Psoas muscle (tissue), 8 donors: ENCODE results near the gene CELA3A. TPM values are rescaled to one million over a fixed set of nuclear protein-coding genes. Genes with fewer than 3 reads are reported as not detected.
"Not testable (repeated sequence)": the region's sequence is repeated elsewhere in the genome, so short reads cannot be mapped to it uniquely, and the experiment has no call there.

Experiments used
- ATAC-seq, 4 donors: fragments of 200-7000 bp; cut with Tn5 transposase; one replicate each; pipeline ENCODE4 v1.9.1; 2020; ENCODE audit warnings: moderate library complexity in 3 of 4, mild to moderate bottlenecking in 2 of 4
- DNase-seq, 2 donors: peaks; one replicate each; pipeline ENCODE4 v3.0.0-alpha.2; 2020
- H3K27ac ChIP-seq: fragments of 200-600 bp; one replicate; pipeline ENCODE4 v1.8.0; 2022
- H3K27me3 ChIP-seq, 3 donors: fragments of 200-600 bp in 1 of 3; one replicate each; pipeline versions ENCODE4 v1.6.1 to v1.8.0; 2013 to 2022; ENCODE audit warnings: low read length in 2 of 3, mild to moderate bottlenecking in 2 of 3, moderate library complexity in 1 of 3; ENCODE audit not compliant: insufficient read depth in 3 of 3
- H3K36me3 ChIP-seq, 2 donors: fragments of 200-600 bp in 1 of 2; one replicate each; pipeline versions ENCODE4 v1.6.1 to v1.8.0; 2013 to 2022; ENCODE audit warnings: low read depth in 1 of 2, mild to moderate bottlenecking in 1 of 2, moderate library complexity in 1 of 2; ENCODE audit not compliant: insufficient read depth in 1 of 2
- H3K4me1 ChIP-seq: fragments of 200-600 bp; one replicate; pipeline ENCODE4 v1.8.0; 2022
- H3K4me3 ChIP-seq: fragments of 200-600 bp; one replicate; pipeline ENCODE4 v1.8.0; 2022; ENCODE audit warnings: mild to moderate bottlenecking
- H3K9me3 ChIP-seq: fragments of 200-600 bp; one replicate; pipeline ENCODE4 v1.8.0; 2022
- WGBS, 3 donors: extraction: QIAGEN DNeasy Blood & Tissue Kit; methylation state at CpG; one replicate each; pipeline versions ENCODE4 v1.1.6 to v1.1.7; 2013; 5-methylcytosine and 5-hydroxymethylcytosine counted together
- intact Hi-C, 2 donors: fragments of 100-400 bp; cut with DNase I; formaldehyde crosslinking; loops; one replicate each; pipeline versions ENCODE4 v1.11.0 to v1.14.2; 2022
- polyA plus RNA-seq, 3 donors: library from polyadenylated mRNA; stranded (reverse); fragments of 200-250 nt; gene quantifications; one replicate each; pipeline ENCODE4 v1.2.3, GENCODE V29; 2013
- total RNA-seq, 4 donors: library from RNA; stranded (reverse); fragmentation: NEBNext Ultra II Directional in 2 of 4; extraction: Animal tissue kit (Norgen Biotek cat#: 25700) in 2 of 4; gene quantifications; one replicate each; pipeline versions ENCODE4 v1.2.1 to v1.2.4, GENCODE V29; 2021 to 2023
- donor health status: healthy with polysubstance abuse.
- donor health status: DM: no; HTN: no; CAD: no; lungs with moderate emphysema.
- donor health status: Bipolar disorder and iron deficiency.
- donor health status: healthy.
- donor health status: DM: yes; HTN: yes; CAD: no.
- donor health status: DM: no; HTN: no; CAD: no.
- donor health status: DM: no; HTN: no; CAD: no.
- donor health status: DM: yes; HTN: yes; CAD: no.

CELA3A gene
- total and polyA plus RNA-seq, 7 donors = 0.62 to 4.0 (median 1.4) TPM; not detected in 3

- 63 to 69% (median 67%) methylated on average over 14 to 19 of the region's 21 CpGs for WGBS, 3 donors
Observed at GRCh38 chr1:21980515-21981220, 20.8 kb upstream of the CELA3A start.

GRCh38 chr1:21981253-21981652 lies 20.2 kb upstream of the CELA3A start:
- DNase-seq, H3K27me3 ChIP-seq, H3K9me3 ChIP-seq, H3K27ac ChIP-seq, H3K4me3 ChIP-seq, ATAC-seq, intact Hi-C loops, H3K36me3 ChIP-seq, H3K4me1 ChIP-seq: not testable (repeated sequence)
- 18 to 76% (median 46%) methylated on average over 1 to 3 of the region's 4 CpGs for WGBS, 3 donors

More at GRCh38 chr1:21980515-21981220, 20.8 kb upstream of the CELA3A start:
- peak in 3 of 4 donors; percentile 68 to 76 (median 69) for ATAC-seq
- H3K9me3 ChIP-seq, H3K36me3 ChIP-seq, intact Hi-C loops, H3K27me3 ChIP-seq, H3K4me3 ChIP-seq, H3K27ac ChIP-seq, DNase-seq, H3K4me1 ChIP-seq: not testable (repeated sequence)

GRCh38 chr1:21982122-21982521 lies 19.3 kb upstream of the CELA3A start:
- DNase-seq, H3K4me1 ChIP-seq, ATAC-seq, H3K27ac ChIP-seq, H3K36me3 ChIP-seq, H3K4me3 ChIP-seq, H3K9me3 ChIP-seq, intact Hi-C loops, H3K27me3 ChIP-seq: not testable (repeated sequence)
- WGBS, 3 donors = 69 to 80% (median 72%) methylated on average over 6 of the region's 6 CpGs

- WGBS, 3 donors = 69 to 76% (median 75%) methylated on average over 4 to 10 of the region's 15 CpGs
- ATAC-seq = not testable (repeated sequence)
Observed at GRCh38 chr1:21983539-21983938, 17.9 kb upstream of the CELA3A start.

GRCh38 chr1:21985893-21986292 lies 15.6 kb upstream of the CELA3A start:
- H3K36me3 ChIP-seq, DNase-seq, ATAC-seq, H3K4me1 ChIP-seq, H3K9me3 ChIP-seq, H3K27ac ChIP-seq, intact Hi-C loops, H3K27me3 ChIP-seq, H3K4me3 ChIP-seq: not testable (repeated sequence)
- WGBS, 3 donors = 78% methylated on average over 5 of the region's 5 CpGs; no CpG with 5 or more reads in 2 of the 3 donors

More at GRCh38 chr1:21983539-21983938, 17.9 kb upstream of the CELA3A start:
- H3K4me1 ChIP-seq, H3K9me3 ChIP-seq, H3K36me3 ChIP-seq, DNase-seq, H3K27me3 ChIP-seq, H3K27ac ChIP-seq, H3K4me3 ChIP-seq, intact Hi-C loops: not testable (repeated sequence)

GRCh38 chr1:21986386-21986785 lies 15.1 kb upstream of the CELA3A start:
- ATAC-seq = not testable (repeated sequence)
- WGBS, 3 donors = 75 to 85% (median 80%) methylated on average over 9 to 10 of the region's 12 CpGs

GRCh38 chr1:21989672-21990393 lies 11.6 kb upstream of the CELA3A start:
- H3K4me1 ChIP-seq, DNase-seq, H3K9me3 ChIP-seq, H3K4me3 ChIP-seq, H3K27me3 ChIP-seq, H3K36me3 ChIP-seq, H3K27ac ChIP-seq, intact Hi-C loops: not testable (repeated sequence)
- 57 to 70% (median 58%) methylated on average over 2 of the region's 5 CpGs for WGBS, 3 donors
- ATAC-seq = peak in 3 of 4 donors; percentile 46 to 58 (median 51)

More at GRCh38 chr1:21986386-21986785, 15.1 kb upstream of the CELA3A start:
- H3K9me3 ChIP-seq, H3K27ac ChIP-seq, H3K4me1 ChIP-seq, H3K27me3 ChIP-seq, DNase-seq, H3K36me3 ChIP-seq, H3K4me3 ChIP-seq, intact Hi-C loops: not testable (repeated sequence)

GRCh38 chr1:21992186-21992585 lies 9.3 kb upstream of the CELA3A start:
- H3K36me3 ChIP-seq, ATAC-seq, DNase-seq, H3K27me3 ChIP-seq, H3K27ac ChIP-seq, H3K4me1 ChIP-seq, intact Hi-C loops, H3K9me3 ChIP-seq, H3K4me3 ChIP-seq: not testable (repeated sequence)
- 87 to 97% (median 89%) methylated on average over 3 of the region's 3 CpGs for WGBS, 3 donors

- H3K4me3 ChIP-seq, DNase-seq, ATAC-seq, intact Hi-C loops, H3K27me3 ChIP-seq, H3K9me3 ChIP-seq, H3K36me3 ChIP-seq, H3K4me1 ChIP-seq, H3K27ac ChIP-seq: not testable (repeated sequence)
- 92 to 95% (median 95%) methylated on average over 8 of the region's 8 CpGs for WGBS, 3 donors
Observed at GRCh38 chr1:21994716-21995115, 6.7 kb upstream of the CELA3A start.

- H3K4me3 ChIP-seq, H3K27ac ChIP-seq, ATAC-seq, DNase-seq, H3K27me3 ChIP-seq, H3K9me3 ChIP-seq, H3K36me3 ChIP-seq, intact Hi-C loops, H3K4me1 ChIP-seq: not testable (repeated sequence)
- 84 to 88% (median 87%) methylated on average over 3 of the region's 3 CpGs for WGBS, 3 donors
Observed at GRCh38 chr1:21996663-21996970, 4.8 kb upstream of the CELA3A start.

- H3K27me3 ChIP-seq, H3K9me3 ChIP-seq, H3K36me3 ChIP-seq, ATAC-seq, H3K4me3 ChIP-seq, H3K27ac ChIP-seq, DNase-seq, intact Hi-C loops, H3K4me1 ChIP-seq: not testable (repeated sequence)
- WGBS, 3 donors = 64 to 78% (median 71%) methylated on average over 8 to 9 of the region's 9 CpGs
Observed at GRCh38 chr1:21997891-21998623, 3.4 kb upstream of the CELA3A start.
